Calu3 (cell line): Measurements from ENCODE around the gene COL18A1. TPM values are rescaled to one million over a fixed set of nuclear protein-coding genes. Genes with fewer than 3 reads are reported as not detected.

Experiments used
- BruUV-seq: library from RNA; stranded (reverse); fragments of 400-500 nt; replicated peaks from 2 replicates; lab custom pipeline; 2021; lab: Mats Ljungman, UMichigan
- CTCF ChIA-PET: fragments of 300-600 bp; sonication (Branson Sonifier 250); formaldehyde crosslinking; loops from one replicate; lab custom pipeline; 2022; ENCODE audit warnings: antibody characterized with exemption; lab: Charles Lee
- DNase-seq: peaks from one replicate; pipeline ENCODE4 v3.0.0; 2022
- H3K27ac Mint-ChIP-seq: one replicate; pipeline ENCODE4 v1.8.0; 2022; ENCODE audit warnings: mixed read lengths; ENCODE audit not compliant: unreplicated experiment
- H3K27me3 Mint-ChIP-seq: one replicate; pipeline ENCODE4 v1.8.0; 2022; ENCODE audit warnings: mixed read lengths; ENCODE audit not compliant: unreplicated experiment
- H3K36me3 Mint-ChIP-seq: one replicate; pipeline ENCODE4 v1.8.0; 2022; ENCODE audit warnings: mild to moderate bottlenecking, moderate library complexity, mixed read lengths; ENCODE audit not compliant: insufficient read depth, unreplicated experiment
- H3K4me1 Mint-ChIP-seq: one replicate; pipeline ENCODE4 v1.8.0; 2022; ENCODE audit warnings: mild to moderate bottlenecking, low read depth, mixed read lengths; ENCODE audit not compliant: unreplicated experiment
- H3K4me3 Mint-ChIP-seq: one replicate; pipeline ENCODE4 v1.8.0; 2022; ENCODE audit warnings: mild to moderate bottlenecking, low read depth, moderate library complexity, mixed read lengths; ENCODE audit not compliant: unreplicated experiment
- H3K9me3 Mint-ChIP-seq: one replicate; pipeline ENCODE4 v1.8.0; 2022; ENCODE audit warnings: low read depth, mixed read lengths; ENCODE audit not compliant: unreplicated experiment
- CTCF ChIP-seq: fragments of 200-600 bp; IDR thresholded peaks from one replicate; pipeline ENCODE4 v1.8.0; 2022; ENCODE audit warnings: antibody characterized with exemption; ENCODE audit not compliant: unreplicated experiment
- intact Hi-C: fragments of 100-400 bp; cut with micrococcal nuclease; formaldehyde crosslinking; loops from one replicate; pipeline ENCODE4 v1.10.0; 2022; ENCODE audit not compliant: unreplicated experiment
- total RNA-seq: library from RNA; stranded (reverse); gene quantifications from 2 replicates; pipeline ENCODE4 v1.2.3, GENCODE V29; 2022

The COL18A1 gene
- total RNA-seq, 1 experiment from 2014 or later: 82.9 TPM

DNA sequence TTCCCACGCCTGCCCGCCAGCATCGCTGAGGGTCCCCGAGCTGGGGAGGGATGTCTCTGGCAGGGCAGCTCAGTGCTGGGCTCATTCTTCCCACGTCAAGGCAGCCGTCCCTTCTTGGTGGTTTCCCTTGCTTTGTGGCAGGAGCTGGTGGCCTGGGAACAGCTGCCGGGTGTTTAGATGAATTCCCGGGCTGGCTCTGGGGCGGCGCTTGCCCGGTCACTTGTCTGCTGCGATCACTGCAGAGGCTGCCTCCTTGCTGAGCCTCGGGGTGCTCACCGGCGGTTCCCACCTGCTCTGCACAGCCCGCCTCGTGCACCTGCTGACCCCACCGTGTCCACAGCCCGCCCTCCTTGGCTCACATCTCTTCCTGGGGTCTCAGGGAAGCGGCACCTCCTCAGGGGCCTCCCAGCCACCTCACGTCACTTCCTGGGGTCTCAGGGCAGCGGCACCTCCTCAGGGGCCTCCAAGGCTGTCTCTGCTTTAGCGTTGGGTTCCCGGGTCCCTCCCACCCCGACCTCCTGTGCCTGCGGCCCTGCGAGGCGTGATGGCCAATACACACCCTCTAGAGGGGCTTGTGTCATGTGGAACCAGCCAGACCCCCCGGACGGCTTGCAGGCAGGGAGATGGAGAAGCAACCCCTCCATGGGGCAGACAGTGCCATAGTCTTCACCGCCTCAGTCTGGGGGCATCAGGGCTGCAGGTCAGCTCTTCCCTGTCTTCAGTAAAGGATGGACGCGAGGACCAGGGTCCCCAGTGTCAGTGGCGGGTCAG is 13.5 kb downstream of the COL18A1 start:
- Mint-ChIP-seq H3K9me3 (no peaks in the 10 kb centered on the region), H3K4me3 (no peak overlapping the region), H3K36me3 (peaks cover 6% of the 10 kb centered on the region), H3K4me1 (peaks cover 15% of the 10 kb centered on the region), H3K27ac (no peak overlapping the region), H3K27me3 (no peaks in the 10 kb centered on the region)
- CTCF ChIA-PET: no interaction called here
- intact Hi-C loops: no loop called here
- no TSS peak for BruUV-seq
- no peak for DNase-seq
- no peak for TF ChIP-seq CTCF

GRCh38 chr21:45419162-45419561 is 14.2 kb downstream of the COL18A1 start:
- Mint-ChIP-seq H3K4me3 (no peak overlapping the region), H3K36me3 (peaks cover 6% of the 10 kb centered on the region)
- intact Hi-C loops: no loop called here

GRCh38 chr21:45420061-45421041 is 15.4 kb downstream of the COL18A1 start:
- CTCF ChIA-PET: interaction anchor here (0.9 kb wide), 1 partner anchor 13 kb away, joined by 3 read pairs; no protein-coding TSS in a partner anchor
- Mint-ChIP-seq H3K4me3 (no peak overlapping the region), H3K9me3 (no peaks in the 10 kb centered on the region), H3K27me3 (no peaks in the 10 kb centered on the region), H3K36me3 (peaks cover 6% of the 10 kb centered on the region), H3K27ac (no peak overlapping the region), H3K4me1 (peaks cover 15% of the 10 kb centered on the region)
- no peak for TF ChIP-seq CTCF
- intact Hi-C loops: no loop called here
- no peak for DNase-seq
- no TSS peak for BruUV-seq

More at GRCh38 chr21:45419162-45419561, 14.2 kb downstream of the COL18A1 start:
- no peak for DNase-seq
- H3K4me1 Mint-ChIP-seq: peaks cover 15% of the 10 kb centered on the region
- CTCF ChIA-PET: interaction anchor here (0.9 kb wide), 1 partner anchor 11 kb away, joined by 3 read pairs; no protein-coding TSS in a partner anchor
- no peak overlapping the region for H3K27ac Mint-ChIP-seq
- no peak for TF ChIP-seq CTCF
- H3K9me3 Mint-ChIP-seq: no peaks in the 10 kb centered on the region
- no peaks in the 10 kb centered on the region for H3K27me3 Mint-ChIP-seq
- no TSS peak for BruUV-seq

DNA sequence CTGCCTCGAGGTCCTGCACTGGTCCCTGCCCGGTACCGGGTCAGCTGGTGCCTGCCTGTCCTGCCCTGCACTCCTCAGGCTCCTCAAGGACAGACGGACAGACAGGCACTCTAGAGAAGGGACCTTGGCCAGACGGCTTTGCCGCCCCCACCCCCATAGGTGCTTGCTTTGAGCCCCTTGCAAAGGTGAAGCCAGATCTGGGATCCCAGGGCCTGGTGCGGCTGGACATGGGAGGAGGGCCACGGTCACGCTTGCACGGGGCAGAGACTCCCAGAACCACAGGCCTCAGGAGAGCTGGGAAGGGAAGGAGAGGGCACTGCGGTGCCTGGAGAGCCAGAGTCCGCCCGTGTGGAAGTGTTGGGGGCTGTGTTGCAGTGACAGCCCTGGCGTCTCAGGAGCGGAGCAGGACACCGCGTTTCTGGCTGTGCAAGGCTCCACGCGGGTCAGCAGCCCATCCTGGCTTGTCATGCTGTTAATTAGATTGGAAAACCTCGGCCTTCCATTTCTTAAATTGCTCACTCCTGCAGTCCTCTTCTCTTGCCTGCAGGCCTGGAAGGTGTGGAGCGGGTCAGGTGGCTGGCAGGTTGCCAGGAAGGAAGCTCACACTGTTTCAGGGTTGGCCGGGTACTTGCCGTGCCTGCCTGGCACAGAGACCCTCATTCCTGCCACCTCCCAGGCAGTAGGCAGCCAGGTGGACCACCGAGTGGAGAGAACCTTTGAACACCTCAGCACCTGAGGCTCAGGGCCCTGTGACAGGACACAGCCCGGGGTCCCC is 16.3 kb downstream of the COL18A1 start:
- Mint-ChIP-seq H3K27me3 (no peaks in the 10 kb centered on the region), H3K4me1 (peaks cover 15% of the 10 kb centered on the region), H3K9me3 (no peaks in the 10 kb centered on the region), H3K4me3 (peak overlapping the region; percentile 35), H3K36me3 (peaks cover 6% of the 10 kb centered on the region), H3K27ac (peak overlapping the region; percentile 70)
- intact Hi-C loops: no loop called here
- CTCF ChIA-PET: interaction anchor here (1.0 to 1.1 kb wide), 2 partner anchors 15 to 129 kb away, joined by 3 to 4 read pairs; no protein-coding TSS in a partner anchor
- TF ChIP-seq CTCF: no peak
- BruUV-seq: no TSS peak
- DNase-seq: peak; percentile 82
